ENCODE results near the gene SLC4A3. TPM values are rescaled to one million over a fixed set of nuclear protein-coding genes. Genes with fewer than 3 reads are reported as not detected.

SLC4A3 gene
- total RNA-seq, 1 donor from 2014 or later, result not detected

DNA sequence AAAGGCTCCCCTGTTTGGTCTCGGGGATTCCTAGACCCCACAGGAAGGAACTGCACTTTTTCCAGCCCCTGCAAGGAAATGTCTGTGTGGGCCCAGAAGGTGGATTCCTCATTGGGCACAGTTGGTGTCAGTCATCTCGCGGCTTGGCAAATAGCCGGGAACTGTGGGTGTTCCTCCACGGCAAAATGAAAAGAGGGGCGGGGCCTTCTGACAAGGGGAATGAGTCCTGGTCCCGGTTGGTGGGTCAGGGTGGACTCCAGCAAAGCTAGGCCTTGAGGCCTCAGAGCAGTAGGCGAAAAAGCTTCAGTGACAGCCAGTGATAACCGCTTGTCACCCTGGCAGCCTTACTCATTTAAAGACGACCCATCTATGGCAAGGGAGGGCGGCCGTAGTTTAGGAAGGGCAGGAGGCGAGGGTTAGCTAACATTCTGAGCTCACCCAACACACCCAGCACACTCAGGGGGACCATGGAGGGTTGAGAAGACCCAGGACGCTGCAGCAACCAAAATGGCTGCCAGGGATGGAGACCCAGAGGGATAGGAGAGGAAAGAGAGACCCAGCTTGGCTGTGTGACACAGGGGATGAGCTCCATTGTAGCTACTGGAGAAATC lies 16.5 kb downstream of the SLC4A3 start:
- TF ChIP-seq, protein P1, sequence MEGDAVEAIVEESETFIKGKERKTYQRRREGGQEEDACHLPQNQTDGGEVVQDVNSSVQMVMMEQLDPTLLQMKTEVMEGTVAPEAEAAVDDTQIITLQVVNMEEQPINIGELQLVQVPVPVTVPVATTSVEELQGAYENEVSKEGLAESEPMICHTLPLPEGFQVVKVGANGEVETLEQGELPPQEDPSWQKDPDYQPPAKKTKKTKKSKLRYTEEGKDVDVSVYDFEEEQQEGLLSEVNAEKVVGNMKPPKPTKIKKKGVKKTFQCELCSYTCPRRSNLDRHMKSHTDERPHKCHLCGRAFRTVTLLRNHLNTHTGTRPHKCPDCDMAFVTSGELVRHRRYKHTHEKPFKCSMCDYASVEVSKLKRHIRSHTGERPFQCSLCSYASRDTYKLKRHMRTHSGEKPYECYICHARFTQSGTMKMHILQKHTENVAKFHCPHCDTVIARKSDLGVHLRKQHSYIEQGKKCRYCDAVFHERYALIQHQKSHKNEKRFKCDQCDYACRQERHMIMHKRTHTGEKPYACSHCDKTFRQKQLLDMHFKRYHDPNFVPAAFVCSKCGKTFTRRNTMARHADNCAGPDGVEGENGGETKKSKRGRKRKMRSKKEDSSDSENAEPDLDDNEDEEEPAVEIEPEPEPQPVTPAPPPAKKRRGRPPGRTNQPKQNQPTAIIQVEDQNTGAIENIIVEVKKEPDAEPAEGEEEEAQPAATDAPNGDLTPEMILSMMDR (IDR thresholded peaks at IDR 0.05), result no peak
- POLR2A ChIA-PET, result no interaction called here
- intact Hi-C loops (cut with micrococcal nuclease), result loop anchor here (2.0 to 5.0 kb wide), 3 partner anchors 41 to 257 kb away; partner anchors contain the start of genes DNPEP and GMPPA

DNA sequence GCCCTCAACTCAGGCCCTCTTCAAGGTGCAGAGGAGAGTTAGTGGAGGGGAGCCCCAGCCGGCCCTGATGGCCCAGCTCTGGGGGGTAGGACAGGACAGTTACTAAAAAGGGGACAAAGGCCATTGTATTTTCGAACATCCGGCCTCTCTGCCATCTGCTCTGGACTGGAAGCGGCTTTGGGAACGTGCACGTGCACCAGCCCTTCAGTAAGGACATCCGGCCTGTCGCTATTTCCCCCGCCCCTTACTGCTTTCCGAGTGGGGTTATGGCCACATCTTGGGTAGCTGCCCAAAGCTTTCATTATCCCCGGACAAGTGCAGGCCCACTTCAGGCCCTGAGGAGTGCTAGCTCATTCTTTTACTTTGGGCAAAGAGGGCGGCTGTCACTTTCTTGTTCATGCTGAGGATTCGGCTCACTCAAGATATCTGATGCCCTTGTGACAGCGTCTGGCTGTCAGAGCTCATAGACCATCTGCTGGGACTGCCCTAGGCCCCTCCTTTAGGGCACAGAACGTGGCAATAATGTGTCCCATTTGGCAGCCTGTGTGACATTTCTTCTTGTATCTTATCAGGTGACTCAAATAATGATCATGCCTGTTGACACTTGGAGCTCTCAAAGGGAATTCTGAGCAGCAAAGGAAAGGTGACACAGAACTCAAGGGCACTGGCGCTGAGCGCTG lies 17.5 kb downstream of the SLC4A3 start:
- ATAC-seq (ENCODE audit: low read depth), result no peak
- DNase-seq, result no peak
- CTCF ChIA-PET, result no interaction called here
- TF ChIP-seq, protein P1 (IDR thresholded peaks at IDR 0.05), result no peak
- Mint-ChIP-seq H3K27ac (no peak overlapping the region), H3K4me3 (no peak overlapping the region), H3K36me3 (ENCODE audit: low read depth) (no peaks in the 10 kb centered on the region), H3K4me1 (peaks cover 15% of the 10 kb centered on the region), H3K27me3 (peaks cover 31% of the 10 kb centered on the region), H3K9me3 (no peaks in the 10 kb centered on the region)
- POLR2A ChIA-PET, result no interaction called here
- intact Hi-C loops (cut with micrococcal nuclease), result loop anchor here (5.0 kb wide), 1 partner anchor 258 kb away; the partner anchor contains the start of gene DNPEP

More for the DNA sequence above, 16.5 kb downstream of the SLC4A3 start:
- DNase-seq (no peak), ATAC-seq (ENCODE audit: low read depth) (no peak)
- CTCF ChIA-PET, result interaction anchor here (1.1 to 3.0 kb wide), 4 partner anchors 12 to 148 kb away, joined by 3 to 23 read pairs (median 5); partner anchors contain the start of genes CHPF and TMEM198
- Mint-ChIP-seq H3K4me1 (peaks cover 15% of the 10 kb centered on the region), H3K4me3 (no peak overlapping the region), H3K9me3 (no peaks in the 10 kb centered on the region), H3K27me3 (peaks cover 29% of the 10 kb centered on the region), H3K36me3 (ENCODE audit: low read depth) (no peaks in the 10 kb centered on the region), H3K27ac (no peak overlapping the region)

DNA sequence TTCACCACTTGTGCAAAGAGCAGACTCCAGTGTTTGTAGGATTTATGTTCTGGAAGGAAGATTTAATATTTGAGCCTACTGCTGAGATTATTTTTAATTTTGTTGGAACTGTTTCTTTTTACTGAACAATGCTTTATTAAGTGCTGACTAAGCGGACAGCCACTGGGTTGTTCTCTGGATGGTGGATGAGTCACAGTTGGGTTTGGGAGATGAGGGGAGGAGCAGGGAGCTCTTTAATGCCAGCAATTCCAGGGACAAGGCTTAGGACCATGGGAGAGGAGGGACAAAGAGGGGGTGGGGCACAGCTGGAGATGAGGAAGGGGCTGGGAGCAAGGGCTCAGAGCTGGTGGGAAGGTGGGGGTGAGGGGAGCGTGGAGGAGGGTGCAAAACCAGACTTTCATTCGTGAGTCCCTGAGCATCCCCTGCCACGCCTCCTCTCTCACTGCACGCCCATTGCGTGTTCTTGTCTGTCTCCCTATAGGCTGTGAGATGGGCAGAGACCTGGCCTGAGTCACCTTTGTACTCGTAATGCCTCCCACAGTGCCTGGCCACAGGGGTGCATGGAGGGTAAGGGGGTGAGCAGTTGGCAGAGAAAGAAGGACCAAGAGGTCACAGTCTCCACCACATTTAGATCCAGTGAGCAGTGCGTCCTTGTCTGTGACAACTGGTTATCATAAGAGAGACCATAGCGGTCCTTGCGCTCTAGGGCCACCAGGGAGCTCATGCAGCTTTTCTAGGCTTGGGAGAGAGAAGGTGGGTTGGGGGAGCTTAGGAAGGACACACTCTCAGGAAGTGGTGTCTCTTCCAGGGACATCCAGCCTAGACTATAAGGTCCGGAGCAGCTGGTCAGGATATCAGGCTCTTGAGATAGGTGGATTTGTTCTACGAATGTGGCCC lies 18.4 kb downstream of the SLC4A3 start:
- DNase-seq (no peak), ATAC-seq (ENCODE audit: low read depth) (no peak)
- Mint-ChIP-seq H3K4me1 (peaks cover 15% of the 10 kb centered on the region), H3K36me3 (ENCODE audit: low read depth) (no peaks in the 10 kb centered on the region), H3K27me3 (peaks cover 31% of the 10 kb centered on the region), H3K4me3 (no peak overlapping the region), H3K9me3 (no peaks in the 10 kb centered on the region), H3K27ac (no peak overlapping the region)
- ChIA-PET POLR2A (no interaction called here), CTCF (no interaction called here)
- intact Hi-C loops (cut with micrococcal nuclease), result no loop called here
- TF ChIP-seq, protein P1 (IDR thresholded peaks at IDR 0.05), result no peak

DNA sequence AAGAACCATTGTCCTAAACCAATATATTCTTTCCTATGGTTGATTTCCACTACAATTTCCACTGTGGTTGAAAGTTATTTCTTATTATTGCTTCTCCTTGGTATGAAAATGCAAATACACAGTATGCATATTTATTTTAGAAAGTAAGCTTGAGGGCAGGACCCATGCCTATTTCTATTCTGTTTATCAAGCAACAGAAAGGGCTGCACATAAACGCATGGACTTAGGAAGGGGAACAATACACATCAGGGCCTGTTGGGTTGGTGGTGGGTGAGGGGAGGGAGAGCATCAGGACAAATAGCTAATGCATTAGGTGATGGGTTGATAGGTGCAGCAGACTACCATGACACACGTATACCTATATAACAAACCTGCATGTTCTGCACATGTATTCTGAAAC lies 20.7 kb downstream of the SLC4A3 start:
- TF ChIP-seq, protein P1 (IDR thresholded peaks at IDR 0.05), result no peak

DNA sequence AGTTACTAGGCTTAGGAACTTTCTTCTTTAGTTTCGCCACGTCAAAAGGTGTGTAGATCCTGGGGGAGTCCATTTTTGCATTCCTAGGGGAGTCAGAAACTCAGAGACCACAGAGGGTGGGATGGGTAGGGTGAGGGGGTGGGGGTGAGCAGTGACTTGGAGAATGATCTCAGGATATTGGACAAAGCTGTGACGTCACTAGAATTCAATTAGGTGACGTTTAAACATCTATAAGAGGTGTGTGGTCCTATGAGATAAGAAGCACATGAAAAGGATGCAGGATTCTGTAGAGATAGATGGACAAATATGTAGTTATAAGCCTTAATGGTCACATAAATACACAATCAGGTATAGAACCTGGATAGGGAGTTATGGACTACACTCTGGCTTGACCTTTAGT lies 21.5 kb downstream of the SLC4A3 start:
- DNase-seq, result no peak
- Mint-ChIP-seq H3K27ac (no peak overlapping the region), H3K4me1 (no peaks in the 10 kb centered on the region), H3K9me3 (peaks cover 3% of the 10 kb centered on the region), H3K36me3 (ENCODE audit: low read depth) (no peaks in the 10 kb centered on the region), H3K27me3 (peaks cover 48% of the 10 kb centered on the region), H3K4me3 (no peak overlapping the region)
- ChIA-PET POLR2A (no interaction called here), CTCF (no interaction called here)
- TF ChIP-seq, protein P1 (IDR thresholded peaks at IDR 0.05), result no peak
- intact Hi-C loops (cut with micrococcal nuclease), result no loop called here
- ATAC-seq (ENCODE audit: low read depth), result no peak

More for the DNA sequence above, 20.7 kb downstream of the SLC4A3 start:
- Mint-ChIP-seq H3K36me3 (ENCODE audit: low read depth) (no peaks in the 10 kb centered on the region), H3K27me3 (peaks cover 43% of the 10 kb centered on the region), H3K9me3 (peaks cover 3% of the 10 kb centered on the region), H3K27ac (no peak overlapping the region), H3K4me1 (peaks cover under 1% of the 10 kb centered on the region), H3K4me3 (no peak overlapping the region)
- DNase-seq (no peak), ATAC-seq (ENCODE audit: low read depth) (no peak)
- CTCF ChIA-PET, result no interaction called here
- intact Hi-C loops (cut with micrococcal nuclease), result no loop called here
- POLR2A ChIA-PET, result no interaction called here
